Activated T-cell treated with anti-CD3 and anti-CD28 coated beads, Interleukin-2, amount 50 U/mL, for 4 hours (primary cell): ENCODE measurements around the gene TMEM120A. TPM values are rescaled to one million over a fixed set of nuclear protein-coding genes. Genes with fewer than 3 reads are reported as not detected.

ENCODE experiments used
- ATAC-seq, 2 donors: fragments of 200-7000 bp; cut with Tn5 transposase; one replicate each; pipeline ENCODE4 v1.10.0; 2021
- DNase-seq: peaks from one replicate; pipeline ENCODE4 v3.0.0-alpha.2; 2020
- H3K27me3 Mint-ChIP-seq: one replicate; pipeline ENCODE4 v1.8.0; 2021; ENCODE audit warnings: low read depth, mixed read lengths
- H3K36me3 Mint-ChIP-seq: one replicate; pipeline ENCODE4 v1.8.0; 2022; ENCODE audit warnings: mixed read lengths; ENCODE audit not compliant: insufficient read depth
- H3K4me1 Mint-ChIP-seq: one replicate; pipeline ENCODE4 v1.8.0; 2021; ENCODE audit warnings: low read depth, mixed read lengths
- H3K4me3 Mint-ChIP-seq: one replicate; pipeline ENCODE4 v1.8.0; 2021; ENCODE audit warnings: mild to moderate bottlenecking, moderate library complexity, mixed read lengths
- H3K9me3 Mint-ChIP-seq: one replicate; pipeline ENCODE4 v1.8.0; 2021; ENCODE audit warnings: mixed read lengths
- total RNA-seq, 3 donors: library from RNA; stranded (reverse); gene quantifications; one replicate each; pipeline ENCODE4 v1.2.1, GENCODE V29; 2021

The TMEM120A gene
- total RNA-seq, 3 donors from 2014 or later = 20.4 to 26.6 (median 20.6) TPM

- H3K9me3 Mint-ChIP-seq = no peaks in the 10 kb centered on the region
- no peak for DNase-seq
- H3K27me3 Mint-ChIP-seq = no peaks in the 10 kb centered on the region
- ATAC-seq = no peak
- peaks cover 3% of the 10 kb centered on the region for H3K36me3 Mint-ChIP-seq
- H3K4me1 Mint-ChIP-seq = peaks cover 14% of the 10 kb centered on the region
- H3K4me3 Mint-ChIP-seq = no peak overlapping the region
These were observed 5.6 kb downstream of the TMEM120A start for GRCh38 chr7:75988568-75989499.

GRCh38 chr7:75987805-75988567 lies 6.4 kb downstream of the TMEM120A start:
- Mint-ChIP-seq H3K36me3 (peaks cover 3% of the 10 kb centered on the region), H3K4me1 (peaks cover 11% of the 10 kb centered on the region), H3K9me3 (no peaks in the 10 kb centered on the region), H3K27me3 (no peaks in the 10 kb centered on the region), H3K4me3 (no peak overlapping the region)
- ATAC-seq (no peak), DNase-seq (no peak)

- Mint-ChIP-seq H3K4me3 (no peak overlapping the region), H3K36me3 (peaks cover 3% of the 10 kb centered on the region), H3K27me3 (no peaks in the 10 kb centered on the region), H3K4me1 (peaks cover 11% of the 10 kb centered on the region), H3K9me3 (no peaks in the 10 kb centered on the region)
- no peak for DNase-seq
- no peak for ATAC-seq
These were observed 7.2 kb downstream of the TMEM120A start for GRCh38 chr7:75987026-75987804.

GRCh38 chr7:75986147-75986781 lies 8.1 kb downstream of the TMEM120A start:
- no peak for ATAC-seq
- Mint-ChIP-seq H3K4me3 (no peak overlapping the region), H3K36me3 (peaks cover 3% of the 10 kb centered on the region), H3K27me3 (no peaks in the 10 kb centered on the region), H3K4me1 (peaks cover 11% of the 10 kb centered on the region), H3K9me3 (no peaks in the 10 kb centered on the region)
- DNase-seq = no peak

GRCh38 chr7:75985518-75986146 lies 8.8 kb downstream of the TMEM120A start:
- no peak for ATAC-seq
- H3K4me1 Mint-ChIP-seq = peaks cover 8% of the 10 kb centered on the region
- H3K27me3 Mint-ChIP-seq = no peaks in the 10 kb centered on the region
- peaks cover 3% of the 10 kb centered on the region for H3K36me3 Mint-ChIP-seq
- H3K4me3 Mint-ChIP-seq = no peak overlapping the region
- no peaks in the 10 kb centered on the region for H3K9me3 Mint-ChIP-seq
- DNase-seq = no peak

- peaks cover 8% of the 10 kb centered on the region for H3K4me1 Mint-ChIP-seq
- ATAC-seq = no peak
- H3K9me3 Mint-ChIP-seq = no peaks in the 10 kb centered on the region
- H3K27me3 Mint-ChIP-seq = no peaks in the 10 kb centered on the region
- H3K4me3 Mint-ChIP-seq = no peak overlapping the region
- DNase-seq = no peak
- peaks cover 5% of the 10 kb centered on the region for H3K36me3 Mint-ChIP-seq
These were observed 9.3 kb downstream of the TMEM120A start for GRCh38 chr7:75985009-75985517.

GRCh38 chr7:75984130-75985008 lies 10.0 kb downstream of the TMEM120A start:
- H3K9me3 Mint-ChIP-seq = no peaks in the 10 kb centered on the region
- no peak overlapping the region for H3K4me3 Mint-ChIP-seq
- no peaks in the 10 kb centered on the region for H3K27me3 Mint-ChIP-seq
- DNase-seq (no peak), ATAC-seq (no peak)
- H3K4me1 Mint-ChIP-seq = peaks cover 2% of the 10 kb centered on the region
- H3K36me3 Mint-ChIP-seq = peaks cover 6% of the 10 kb centered on the region

- Mint-ChIP-seq H3K27me3 (no peaks in the 10 kb centered on the region), H3K36me3 (peaks cover 6% of the 10 kb centered on the region), H3K9me3 (no peaks in the 10 kb centered on the region), H3K4me1 (peaks cover 2% of the 10 kb centered on the region), H3K4me3 (no peak overlapping the region)
- ATAC-seq (no peak), DNase-seq (no peak)
These were observed 10.8 kb downstream of the TMEM120A start for GRCh38 chr7:75983471-75984129.

GRCh38 chr7:75982306-75983064 lies 11.9 kb downstream of the TMEM120A start:
- no peaks in the 10 kb centered on the region for H3K9me3 Mint-ChIP-seq
- H3K4me3 Mint-ChIP-seq = no peak overlapping the region
- DNase-seq (no peak), ATAC-seq (no peak)
- H3K36me3 Mint-ChIP-seq = peaks cover 6% of the 10 kb centered on the region
- no peaks in the 10 kb centered on the region for H3K27me3 Mint-ChIP-seq
- H3K4me1 Mint-ChIP-seq = peaks cover 2% of the 10 kb centered on the region

- H3K36me3 Mint-ChIP-seq = peaks cover 3% of the 10 kb centered on the region
- no peaks in the 10 kb centered on the region for H3K9me3 Mint-ChIP-seq
- H3K4me3 Mint-ChIP-seq = no peak overlapping the region
- H3K4me1 Mint-ChIP-seq = no peaks in the 10 kb centered on the region
- DNase-seq = no peak
- no peak for ATAC-seq
- no peaks in the 10 kb centered on the region for H3K27me3 Mint-ChIP-seq
These were observed 12.7 kb downstream of the TMEM120A start for GRCh38 chr7:75981453-75982305.

GRCh38 chr7:75981203-75981452 lies 13.3 kb downstream of the TMEM120A start:
- Mint-ChIP-seq H3K4me1 (no peaks in the 10 kb centered on the region), H3K27me3 (no peaks in the 10 kb centered on the region), H3K36me3 (peaks cover 3% of the 10 kb centered on the region), H3K4me3 (no peak overlapping the region), H3K9me3 (no peaks in the 10 kb centered on the region)
- DNase-seq = no peak
- no peak for ATAC-seq
